Esophagus squamous epithelium (tissue), 4 donors: ENCODE data around the gene CCDC27.

Source experiments
- POLR2A ChIP-seq, 4 donors: fragments of 450-650 bp; IDR thresholded peaks; one replicate each; pipeline ENCODE4 v1.6.1; 2017; ENCODE audit warnings: antibody characterized with exemption in 4 of 4, mild to moderate bottlenecking in 4 of 4, moderate library complexity in 3 of 4
- TF ChIP-seq, protein P1 (sequence below), 6 experiments: fragments of 450-650 bp in 4 of 6; fragments of 200-600 bp in 2 of 6; sonication (generic) in 2 of 6; IDR thresholded peaks; one replicate each; pipeline ENCODE4 v1.5.1; 2016 to 2019; ENCODE audit warnings: antibody characterized with exemption in 6 of 6, mild to moderate bottlenecking in 4 of 6, moderate library complexity in 4 of 6

DNA sequence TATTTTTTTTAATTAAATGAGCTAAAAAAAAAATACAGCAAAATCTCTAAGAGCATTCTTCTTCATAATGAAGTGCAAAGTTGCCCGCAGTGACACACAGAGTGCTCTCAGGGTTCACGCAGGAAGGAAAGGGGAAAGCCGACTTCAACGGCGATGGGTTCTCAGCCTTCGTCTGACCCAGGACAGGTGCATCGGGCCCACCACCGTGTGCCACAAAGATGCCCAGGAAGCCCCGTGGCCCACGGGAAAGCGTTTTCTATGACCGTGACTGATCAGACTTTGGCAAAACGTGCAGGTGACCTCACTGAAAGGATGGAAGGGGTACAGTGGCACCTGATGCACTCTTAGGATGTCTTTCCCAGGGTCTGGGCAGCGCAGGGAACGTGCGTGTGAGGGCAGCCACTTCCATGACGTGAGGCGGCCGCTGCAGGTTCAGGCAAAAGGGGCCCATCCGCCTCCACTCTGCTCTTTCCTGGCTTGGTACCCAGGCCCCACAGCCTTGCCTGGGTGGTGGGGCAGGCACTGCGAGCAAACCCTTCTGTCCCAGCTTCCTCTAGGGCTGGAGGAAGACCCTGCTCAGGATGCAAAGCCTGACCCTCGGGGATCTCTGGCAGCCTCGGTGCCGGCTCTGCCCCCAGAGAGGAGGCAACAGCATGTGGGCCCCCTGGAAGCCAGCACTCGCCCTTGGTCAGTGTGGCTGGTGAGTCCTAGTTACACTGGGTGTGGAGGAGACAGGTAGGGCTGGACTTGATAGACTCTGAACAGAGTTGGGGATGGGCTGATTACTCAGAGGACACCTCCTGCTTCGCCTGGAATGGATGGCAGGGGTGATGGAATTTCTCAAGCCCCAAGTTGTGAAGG, 35.7 kb downstream of the CCDC27 start:
- TF ChIP-seq, protein P1, sequence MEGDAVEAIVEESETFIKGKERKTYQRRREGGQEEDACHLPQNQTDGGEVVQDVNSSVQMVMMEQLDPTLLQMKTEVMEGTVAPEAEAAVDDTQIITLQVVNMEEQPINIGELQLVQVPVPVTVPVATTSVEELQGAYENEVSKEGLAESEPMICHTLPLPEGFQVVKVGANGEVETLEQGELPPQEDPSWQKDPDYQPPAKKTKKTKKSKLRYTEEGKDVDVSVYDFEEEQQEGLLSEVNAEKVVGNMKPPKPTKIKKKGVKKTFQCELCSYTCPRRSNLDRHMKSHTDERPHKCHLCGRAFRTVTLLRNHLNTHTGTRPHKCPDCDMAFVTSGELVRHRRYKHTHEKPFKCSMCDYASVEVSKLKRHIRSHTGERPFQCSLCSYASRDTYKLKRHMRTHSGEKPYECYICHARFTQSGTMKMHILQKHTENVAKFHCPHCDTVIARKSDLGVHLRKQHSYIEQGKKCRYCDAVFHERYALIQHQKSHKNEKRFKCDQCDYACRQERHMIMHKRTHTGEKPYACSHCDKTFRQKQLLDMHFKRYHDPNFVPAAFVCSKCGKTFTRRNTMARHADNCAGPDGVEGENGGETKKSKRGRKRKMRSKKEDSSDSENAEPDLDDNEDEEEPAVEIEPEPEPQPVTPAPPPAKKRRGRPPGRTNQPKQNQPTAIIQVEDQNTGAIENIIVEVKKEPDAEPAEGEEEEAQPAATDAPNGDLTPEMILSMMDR (IDR thresholded peaks at IDR 0.05): no peak
- no peak for TF ChIP-seq POLR2A (IDR thresholded peaks at IDR 0.05)
